Activated CD4-positive, alpha-beta T cell treated with anti-CD3 and anti-CD28 coated beads, Interleukin-2, amount 50 U/mL, for 4 hours (primary cell): ENCODE data around the gene KLF13.

Experiments used
- DNase-seq, 2 experiments: peaks; one replicate each; pipeline ENCODE4 v3.0.0-alpha.2; 2020

The KLF13 gene

DNA sequence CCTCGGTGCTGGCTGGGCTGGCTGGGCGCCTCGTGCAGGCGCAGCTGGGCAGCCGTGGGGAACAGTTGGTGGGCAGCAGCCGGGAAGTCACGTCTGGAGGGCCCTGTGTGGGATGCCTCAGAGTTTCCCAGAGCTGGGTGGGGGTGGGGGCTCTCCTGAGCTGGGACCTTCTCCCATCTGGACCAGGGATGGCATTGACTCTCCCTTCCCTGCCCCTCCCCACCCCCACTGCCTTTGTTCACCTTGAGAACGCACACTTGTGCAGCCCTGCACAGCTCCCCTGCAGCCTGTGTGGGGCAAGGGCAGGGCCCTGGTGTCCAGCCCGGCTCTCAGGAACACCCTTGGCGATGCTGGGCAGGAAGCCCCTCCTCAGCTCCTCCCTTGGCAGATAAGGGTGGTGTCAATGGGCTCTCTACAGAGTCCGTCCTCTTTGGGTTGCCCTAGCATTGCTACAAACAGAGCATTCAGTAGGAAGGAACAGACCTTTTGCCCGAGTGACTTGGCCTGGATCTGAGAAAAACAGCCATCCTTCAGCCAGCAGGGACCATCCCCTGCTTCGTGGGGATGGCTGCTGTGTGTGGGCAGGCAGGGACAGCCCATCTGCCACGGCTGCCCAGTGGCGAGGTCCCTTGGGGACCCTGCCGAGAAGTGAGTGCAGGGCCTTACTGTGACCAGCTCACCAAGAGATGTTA lies 25.5 kb upstream of the KLF13 start:
- DNase-seq: no peak

DNA sequence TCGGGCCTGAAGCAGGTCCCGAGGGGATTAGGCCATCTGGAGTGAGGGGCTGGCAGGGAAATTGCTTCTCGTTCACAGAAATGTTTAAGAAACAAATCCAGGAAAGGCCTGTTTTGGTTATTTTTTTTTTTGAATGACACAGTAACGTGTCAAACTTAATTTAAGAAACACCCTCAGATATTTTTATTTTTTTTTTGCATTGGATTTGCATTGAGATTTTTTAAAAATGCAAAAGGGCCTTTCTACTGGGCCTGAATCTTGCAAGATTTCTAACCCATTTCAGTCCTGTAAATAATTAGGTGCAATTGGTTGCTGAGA lies 25.0 kb upstream of the KLF13 start:
- no peak for DNase-seq

DNA sequence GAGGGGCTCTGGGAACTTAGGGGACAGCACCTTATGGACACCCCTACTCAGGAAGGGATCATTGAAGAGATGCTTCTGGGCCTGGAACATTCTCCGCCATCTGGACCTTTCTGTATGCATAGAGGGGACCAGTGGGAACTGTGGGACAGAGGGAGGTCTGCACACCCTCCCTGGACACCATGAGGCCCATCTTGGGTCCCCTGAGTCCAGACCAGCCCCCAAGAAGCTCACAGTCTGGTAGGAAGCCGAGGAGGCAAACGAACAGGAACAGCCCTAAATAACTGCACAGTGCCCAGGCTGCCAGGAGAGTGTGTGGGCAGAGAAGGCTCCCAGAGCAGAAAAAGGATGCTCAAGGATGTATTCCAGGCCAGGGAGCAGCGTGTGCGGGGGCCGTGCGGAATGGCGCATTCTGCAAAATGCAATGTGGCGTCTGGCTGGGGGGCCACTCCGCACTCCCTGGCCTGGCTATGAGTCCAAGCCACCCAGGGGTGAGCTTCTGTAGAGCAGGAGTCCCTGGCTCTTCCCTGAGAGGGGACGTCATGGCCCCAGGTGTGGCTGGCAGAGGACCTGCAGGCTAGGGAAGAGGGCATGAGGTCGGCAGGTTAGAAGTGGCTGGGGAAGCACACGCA lies 24.5 kb upstream of the KLF13 start:
- no peak for DNase-seq

DNA sequence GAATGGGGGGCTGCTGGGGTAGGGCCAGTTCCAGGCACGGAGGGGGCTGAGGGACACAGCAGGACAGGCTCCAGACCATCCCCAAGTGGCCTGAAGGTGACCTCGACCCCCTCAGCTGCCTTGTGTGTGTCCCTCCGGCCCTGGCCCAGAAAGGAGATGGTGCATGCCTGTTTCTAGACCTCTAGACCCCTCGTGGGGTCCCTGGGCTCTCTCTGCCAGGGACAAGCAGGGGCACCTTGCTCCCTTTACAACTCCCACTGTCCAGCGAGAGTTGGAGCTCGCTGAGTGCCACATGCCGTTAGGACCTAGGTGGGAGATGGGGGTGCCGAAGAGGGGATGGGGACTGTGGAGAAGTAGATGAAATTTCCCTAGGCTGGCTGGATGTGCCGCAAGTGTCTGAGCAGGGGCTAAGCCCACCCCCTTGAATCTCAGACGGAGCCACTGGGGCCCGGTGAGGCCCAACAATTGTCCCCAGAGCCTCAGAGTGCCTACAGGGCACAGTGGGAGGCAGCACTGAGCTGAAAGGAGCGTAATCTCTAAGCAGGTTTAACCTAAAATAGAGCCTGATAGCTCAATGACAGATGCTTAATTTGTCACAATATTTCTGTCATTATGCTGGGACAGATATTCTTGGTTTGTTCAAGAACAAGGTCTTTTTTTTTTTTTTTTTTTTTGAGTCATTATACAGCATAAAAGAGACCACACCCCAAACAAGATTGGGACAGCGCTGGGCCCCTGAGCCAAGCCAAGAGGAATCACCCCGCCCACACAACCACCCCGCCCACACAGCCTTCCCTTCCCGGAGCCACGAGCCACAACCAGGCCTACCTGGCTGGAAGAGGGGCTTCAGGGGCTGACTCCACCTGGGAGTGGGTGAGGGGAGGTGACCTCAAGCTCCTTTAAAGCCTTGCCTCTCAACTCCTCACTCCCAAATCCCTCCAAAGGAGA lies 23.6 kb upstream of the KLF13 start:
- peak in 1 of 2 experiments; percentile 14 for DNase-seq

DNA sequence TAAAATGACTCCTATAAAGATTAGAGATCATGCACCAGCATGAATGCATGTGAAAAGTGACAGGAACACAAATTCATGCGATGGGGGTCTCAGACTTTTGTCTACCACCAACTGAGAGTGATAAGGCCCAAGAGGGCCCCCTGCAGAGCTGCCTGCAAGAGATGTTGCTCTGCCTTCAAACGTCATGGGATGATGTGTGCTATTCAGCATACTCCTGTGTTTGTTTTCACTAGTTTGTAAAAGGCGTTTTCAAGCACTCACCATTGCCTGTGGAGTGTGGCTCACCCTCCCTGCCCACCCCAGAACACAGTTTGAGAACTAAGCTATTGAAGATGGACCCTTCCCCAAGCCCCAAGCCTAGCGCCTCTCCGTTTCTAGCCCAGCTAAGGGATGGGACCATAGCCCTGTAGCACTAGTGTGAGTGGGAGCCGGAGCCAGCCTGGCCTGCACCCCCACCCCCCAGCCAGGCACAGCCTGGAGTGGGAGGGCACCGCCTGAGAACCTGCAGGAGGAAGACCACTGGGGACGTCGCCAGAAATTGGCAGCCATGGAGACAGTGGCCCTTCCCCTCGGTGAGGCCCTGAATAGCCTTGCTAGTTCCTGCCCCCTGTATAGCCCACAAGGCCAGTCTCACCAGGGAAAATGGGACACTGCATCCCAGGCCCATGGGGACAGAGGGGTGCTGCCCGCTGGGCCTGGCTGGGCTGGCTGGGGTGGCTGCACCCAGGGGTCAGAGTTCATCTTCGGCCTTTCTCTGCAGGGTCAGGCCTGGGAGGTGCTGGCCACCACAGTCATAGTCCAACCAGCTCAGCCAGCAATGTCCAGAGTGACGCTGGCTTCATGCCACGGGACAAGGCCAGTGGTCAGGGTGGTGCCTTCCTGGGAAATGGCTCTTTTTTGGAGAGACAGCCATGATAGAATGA lies 22.6 kb upstream of the KLF13 start:
- DNase-seq: no peak

DNA sequence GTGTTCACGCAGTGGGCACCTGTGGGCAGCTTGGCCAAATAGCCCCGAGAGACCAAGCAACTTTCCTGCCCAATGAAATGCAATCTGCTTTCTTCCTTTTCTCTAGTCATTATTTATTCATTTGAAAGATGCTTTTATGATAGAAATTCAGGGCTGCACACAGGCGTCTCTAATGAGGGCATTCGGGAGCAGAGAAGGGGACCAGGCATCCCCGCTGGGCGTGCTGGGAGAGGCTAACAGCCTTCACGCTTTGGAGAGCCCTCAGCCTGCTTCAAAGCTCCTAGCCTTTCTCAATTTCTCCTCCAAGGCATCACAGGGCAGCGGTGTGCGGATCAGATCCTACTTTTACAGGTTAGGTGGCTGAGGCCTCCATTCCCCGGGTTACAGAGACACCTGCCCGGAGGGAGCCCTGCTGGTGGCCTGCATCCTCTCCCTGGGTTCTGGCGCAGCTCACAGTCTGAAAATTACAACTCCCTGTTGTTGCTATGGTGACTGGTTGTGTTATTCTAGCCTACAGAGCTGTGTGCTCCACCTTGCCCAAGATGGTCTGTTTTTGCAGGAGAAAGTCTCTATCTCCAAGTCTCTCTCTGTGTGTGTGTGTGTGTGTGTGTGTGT lies 21.8 kb upstream of the KLF13 start:
- DNase-seq: no peak

DNA sequence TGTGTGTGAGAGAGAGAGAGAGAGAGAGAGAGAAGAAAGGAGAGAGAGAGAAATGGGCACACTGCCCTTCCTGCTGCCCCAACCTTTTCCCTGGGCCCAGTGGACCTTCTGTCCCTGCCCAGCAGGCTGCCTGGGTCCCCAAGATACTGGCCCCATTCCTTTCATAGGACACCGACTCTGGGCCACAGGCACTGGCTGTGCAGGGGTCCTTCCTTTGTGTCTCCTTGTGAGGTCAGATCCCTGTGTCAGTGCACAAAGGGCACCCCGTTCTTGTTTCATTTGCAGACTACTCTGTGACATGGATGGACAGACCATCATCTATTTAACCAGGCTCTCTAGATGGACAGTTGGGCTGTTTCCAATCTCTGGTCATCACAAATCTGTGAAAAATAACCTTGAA lies 21.3 kb upstream of the KLF13 start:
- no peak for DNase-seq

DNA sequence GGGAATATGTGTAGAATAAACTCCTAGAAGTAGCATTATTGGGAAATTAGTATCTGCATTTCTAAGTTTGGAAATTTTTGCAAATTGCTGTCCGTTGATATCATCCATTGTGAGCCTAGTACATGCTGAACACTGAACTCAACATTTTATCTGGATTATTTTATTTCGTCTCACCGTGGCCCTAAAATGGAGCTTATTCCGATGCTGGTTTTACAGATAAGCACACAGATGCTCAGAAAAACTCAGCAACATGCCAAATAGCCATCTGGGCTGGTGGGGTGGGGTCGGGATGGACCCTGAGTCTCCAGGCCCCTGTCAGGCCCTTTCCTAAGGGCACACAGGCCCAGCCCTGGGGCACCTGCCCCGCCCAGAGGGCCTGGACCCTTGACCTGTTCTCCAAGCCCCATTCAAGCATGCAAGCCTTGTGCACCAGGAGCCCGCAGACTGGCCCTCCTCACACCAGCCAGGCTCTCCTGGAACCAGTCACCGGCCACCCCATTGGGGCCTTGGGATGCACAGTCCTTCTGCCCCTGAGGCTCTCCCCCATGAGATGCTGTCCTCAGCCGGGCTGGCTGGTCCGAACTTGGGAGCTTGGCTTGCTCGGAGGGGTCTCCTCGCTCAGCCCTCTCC lies 20.7 kb upstream of the KLF13 start:
- DNase-seq: no peak

DNA sequence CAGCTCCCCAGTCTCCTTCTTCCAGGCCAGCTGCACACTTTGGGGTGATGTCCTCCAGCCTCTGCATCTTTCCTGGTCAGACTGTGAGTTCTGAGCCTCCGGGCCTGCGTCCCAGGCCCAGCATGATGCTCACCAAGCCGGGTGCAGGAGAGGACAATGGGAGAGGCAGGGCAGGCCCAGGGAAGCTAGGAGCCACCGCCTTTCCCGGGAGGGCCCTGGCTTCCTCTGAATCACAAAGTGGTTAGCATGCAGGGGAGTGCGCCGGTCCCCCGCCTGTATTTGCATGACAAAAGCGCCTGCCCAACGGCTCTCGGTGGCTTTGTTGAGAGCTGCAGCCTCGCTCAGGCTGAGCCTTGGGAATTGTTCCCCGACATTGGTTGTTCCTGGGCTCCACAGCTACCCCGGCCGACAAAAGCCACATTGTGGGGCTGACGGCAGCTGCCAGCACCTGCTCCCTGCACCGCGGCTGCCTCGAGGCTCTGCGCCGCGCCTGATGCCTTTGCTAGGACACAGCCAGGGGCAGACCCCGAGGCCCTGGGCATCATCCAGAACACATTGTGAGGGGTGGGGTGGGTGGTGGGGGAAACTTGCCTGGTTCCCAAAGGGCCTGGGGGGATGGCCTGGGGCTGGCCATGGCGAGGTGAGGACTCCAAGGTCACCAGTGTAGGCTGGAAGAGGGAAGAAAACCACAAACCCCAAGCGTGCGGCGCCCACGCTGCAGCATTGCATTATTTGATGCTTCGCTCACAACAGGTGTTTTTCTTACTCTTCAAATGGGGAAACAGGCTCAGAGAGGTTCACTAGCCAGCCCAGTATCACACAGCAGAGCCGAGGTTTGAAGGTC lies 20.0 kb upstream of the KLF13 start:
- no peak for DNase-seq

DNA sequence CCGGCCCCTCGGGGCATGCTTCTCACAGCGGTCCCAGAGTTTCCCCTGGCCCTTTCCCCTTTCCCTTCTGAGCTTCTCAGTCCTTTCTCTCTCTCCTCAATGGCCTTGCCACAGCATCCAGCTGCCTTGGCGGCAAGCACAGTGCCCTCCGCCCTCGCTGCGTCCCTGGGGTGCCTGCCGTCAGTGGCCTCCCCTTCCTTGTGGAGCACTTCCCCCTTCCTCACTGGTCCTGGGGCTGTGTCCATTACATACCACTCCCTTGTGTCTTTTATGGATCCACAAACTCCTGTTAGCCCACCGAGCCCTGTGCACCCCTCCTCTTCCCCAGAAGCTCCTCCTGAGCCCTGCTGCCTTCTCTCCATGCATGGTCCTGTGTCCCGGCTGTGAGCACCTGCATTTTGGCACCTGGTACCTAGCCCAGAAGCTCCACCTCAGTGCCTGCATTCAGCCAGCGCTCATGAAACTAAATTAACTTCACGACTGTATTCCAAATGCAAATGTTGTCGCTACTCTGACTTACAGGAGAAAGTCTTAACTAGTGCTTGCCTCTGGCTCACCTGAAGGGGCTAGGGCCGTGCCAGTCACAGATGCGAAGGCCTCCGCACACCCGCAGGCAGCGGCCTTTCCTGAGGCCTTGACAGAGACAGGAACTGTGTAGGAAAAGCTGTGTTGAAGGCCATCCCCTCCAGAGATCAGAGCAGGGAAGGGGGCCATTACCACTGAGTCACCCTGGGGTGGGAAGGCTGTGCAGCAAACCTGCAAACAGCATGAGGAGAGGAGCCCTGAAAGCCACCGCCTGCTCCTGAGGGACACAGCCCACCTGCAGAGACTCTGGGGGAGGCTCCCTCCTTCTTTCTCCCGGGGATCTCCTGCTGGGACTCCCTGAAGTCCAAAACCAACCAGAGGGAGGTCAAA lies 19.1 kb upstream of the KLF13 start:
- DNase-seq: no peak

DNA sequence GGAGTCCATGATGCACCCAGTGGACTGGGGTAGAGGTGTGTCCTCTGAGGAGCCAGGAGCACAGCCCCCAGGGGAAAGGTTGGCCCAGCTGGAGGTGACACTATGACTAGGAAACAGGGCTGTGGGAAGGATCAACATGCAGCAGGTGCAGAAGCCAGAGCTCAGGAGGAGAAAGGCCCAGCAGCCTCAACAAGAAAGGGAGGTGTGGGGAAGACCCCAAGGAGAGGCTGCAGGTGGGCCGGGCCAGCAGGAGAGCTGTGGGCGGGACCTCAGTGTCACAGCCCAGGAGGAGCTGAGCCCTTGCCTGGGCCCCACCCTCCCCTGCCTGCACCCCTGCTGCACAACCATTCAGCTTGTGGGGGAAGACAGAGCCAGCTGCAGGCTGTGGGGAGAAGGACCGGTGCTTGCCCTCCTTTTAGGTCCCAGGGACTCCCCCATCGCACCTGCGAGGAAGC lies 18.4 kb upstream of the KLF13 start:
- no peak for DNase-seq

DNA sequence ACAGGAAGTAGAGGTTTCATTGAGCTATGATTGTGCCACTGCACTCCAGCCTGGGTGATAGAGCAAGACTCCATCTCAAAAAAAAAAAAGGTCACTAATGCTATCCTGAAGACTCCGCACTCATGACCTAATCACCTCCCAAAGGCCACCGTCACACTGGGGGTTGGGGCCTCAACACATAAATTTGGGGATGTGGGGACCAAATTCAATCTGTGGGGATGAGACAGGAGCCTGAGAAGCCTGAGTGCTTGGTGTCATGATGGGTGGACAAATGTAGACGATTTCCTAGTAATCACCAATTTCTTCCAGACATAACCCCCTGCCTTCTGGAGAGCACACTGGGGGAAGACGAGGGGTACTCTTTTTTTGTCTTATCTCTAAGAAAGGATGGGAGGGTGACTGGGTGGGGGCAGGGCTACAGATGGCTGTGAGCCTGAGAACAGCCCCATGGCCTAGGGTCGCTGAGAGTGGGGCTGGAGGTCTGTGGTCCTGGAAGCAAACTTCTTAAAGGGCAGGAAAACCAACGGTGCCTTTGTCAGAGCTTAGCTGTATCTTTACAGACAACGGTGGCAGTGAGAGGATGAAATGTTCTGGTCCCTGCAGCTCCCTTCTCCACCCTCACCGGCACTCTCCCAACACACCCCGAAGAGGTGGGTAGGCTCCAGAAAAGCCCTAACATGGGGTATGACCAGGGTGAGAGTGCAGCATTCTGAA lies 16.6 kb upstream of the KLF13 start:
- no peak for DNase-seq

DNA sequence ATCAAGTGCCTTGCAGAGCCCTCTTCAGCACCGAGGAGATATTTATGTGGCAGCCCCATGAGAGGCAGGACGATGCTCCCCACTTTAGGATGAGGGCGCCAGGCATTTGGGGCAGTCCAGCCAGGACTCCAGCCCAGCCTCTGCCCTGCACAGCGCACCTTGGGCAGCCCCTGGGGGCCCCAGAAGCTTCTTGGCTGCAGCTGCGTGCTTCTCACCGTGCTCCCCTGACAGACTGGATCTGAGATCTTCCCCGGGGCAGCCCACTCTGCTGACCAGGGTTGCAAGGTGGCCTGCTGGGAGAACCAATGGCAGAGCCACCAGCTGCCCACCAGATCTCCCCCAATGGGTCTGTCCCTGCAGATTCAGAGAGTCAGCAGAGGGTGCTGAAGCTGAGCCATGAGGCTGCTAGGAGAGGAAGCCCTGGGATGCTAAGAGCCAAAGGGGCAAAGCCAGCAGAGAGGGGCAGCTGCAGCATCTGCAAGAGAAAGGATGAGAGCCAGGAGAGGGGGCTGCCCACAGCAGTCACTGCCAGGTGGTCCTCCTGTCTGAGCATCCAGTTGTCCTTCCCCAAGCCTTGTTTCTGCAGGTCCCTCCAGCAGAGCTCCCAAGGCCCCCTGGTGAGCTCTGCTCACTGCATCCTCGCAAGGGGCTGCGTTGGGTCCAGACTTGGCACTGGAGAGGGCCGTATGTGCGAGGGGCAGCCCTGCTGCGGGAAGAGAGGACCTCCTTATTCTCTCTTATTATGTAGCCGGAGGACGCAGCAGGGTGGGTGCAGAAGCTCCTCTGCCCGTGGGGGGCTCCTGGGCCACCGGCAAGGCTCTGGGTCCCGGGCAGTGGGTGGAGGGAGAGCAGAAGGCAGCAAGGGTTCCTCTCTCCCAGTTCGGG lies 14.7 kb upstream of the KLF13 start:
- no peak for DNase-seq

DNA sequence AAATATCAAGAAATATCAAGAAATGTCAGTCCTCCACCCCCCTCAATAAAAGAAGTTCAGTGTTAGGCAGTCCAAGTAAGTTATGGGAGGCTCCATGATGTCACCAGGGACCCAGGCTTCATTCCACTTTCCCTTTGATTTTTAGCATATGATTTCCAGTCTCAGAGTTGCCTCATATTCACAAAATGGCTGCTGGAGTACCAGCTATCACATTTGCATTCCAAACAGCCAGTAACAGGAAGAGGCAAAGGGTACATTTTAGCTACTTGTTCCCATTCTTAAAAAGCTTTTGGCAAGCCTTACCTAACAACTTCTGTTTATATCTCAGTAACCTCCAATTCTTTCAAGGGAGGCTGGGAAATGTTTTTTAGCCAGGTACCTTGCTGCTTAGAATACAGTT lies 13.4 kb upstream of the KLF13 start:
- DNase-seq: no peak

DNA sequence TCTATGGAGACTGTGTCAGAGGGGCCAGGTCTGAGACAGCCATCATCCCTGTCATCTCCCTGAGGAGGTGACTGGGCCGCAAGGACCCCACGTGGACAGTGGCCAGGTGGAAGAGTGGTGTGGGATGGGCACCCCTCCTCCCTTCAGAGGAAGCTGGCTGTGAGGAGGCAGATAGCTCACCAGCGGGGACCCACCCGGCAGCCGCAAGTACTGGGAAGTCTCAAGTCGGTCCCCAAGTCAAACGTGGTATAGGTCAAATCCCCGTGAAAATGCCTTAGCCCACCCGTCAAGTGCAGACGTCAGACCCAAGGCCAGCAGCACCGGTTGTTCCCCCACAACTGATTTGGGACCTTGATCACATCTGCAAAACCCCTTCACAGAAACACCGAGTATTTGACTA lies 12.3 kb upstream of the KLF13 start:
- no peak for DNase-seq

DNA sequence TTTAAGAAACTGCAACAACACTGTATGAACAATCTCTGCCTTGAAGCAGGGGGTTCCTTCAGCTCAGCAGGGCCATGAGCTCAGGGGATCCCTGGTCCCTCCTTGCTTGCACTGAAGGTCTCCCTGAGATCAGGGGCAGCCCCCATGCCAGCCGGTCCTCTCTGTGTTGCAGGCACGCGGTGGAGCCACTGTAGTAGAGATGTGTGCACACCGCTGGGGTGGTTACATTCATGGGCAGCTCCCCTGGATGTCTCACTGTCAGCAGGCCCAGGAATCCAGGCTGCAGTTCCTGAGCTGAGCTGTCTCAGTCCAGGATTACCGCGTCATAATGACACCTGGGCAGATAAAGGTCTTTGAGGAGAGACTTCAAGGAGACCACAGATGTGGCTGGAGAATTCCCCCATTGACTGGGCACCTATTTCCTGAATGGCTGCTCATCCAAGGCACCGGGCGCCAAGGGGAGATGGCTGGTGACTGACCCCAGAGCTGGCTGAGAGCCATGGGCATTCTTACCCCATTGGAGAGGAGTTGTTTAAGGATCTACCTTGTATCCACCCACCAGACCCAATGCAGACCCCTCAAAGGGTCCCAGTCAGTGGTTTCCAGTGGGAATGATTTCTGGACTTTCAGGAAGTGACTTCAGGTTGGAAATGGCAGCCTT lies 10.4 kb upstream of the KLF13 start:
- DNase-seq: no peak

DNA sequence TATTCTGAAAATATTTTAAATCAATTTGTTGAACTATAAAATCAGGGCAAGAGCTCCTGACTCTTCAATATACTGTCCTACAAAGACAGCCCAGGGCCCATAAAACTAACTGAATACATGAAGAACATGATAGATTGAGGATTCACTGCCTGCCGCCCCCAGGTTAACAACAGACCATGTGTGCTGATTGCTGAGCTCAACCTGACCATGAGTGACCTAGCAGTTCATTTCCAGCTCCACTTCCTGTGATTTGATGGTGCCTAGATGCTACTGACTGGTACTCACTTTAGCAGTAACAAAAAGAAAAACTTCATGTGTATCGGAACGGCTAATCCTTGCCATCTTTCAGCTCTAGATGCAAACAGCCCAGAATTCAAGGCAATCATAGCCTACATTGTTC lies 9.6 kb upstream of the KLF13 start:
- no peak for DNase-seq
